HepG2 (cell line): Measurements from ENCODE around the gene CFAP119.

ENCODE experiments used
- CC2D1A ChIP-seq: sonication (generic); formaldehyde crosslinking; IDR thresholded peaks from 2 replicates; pipeline ENCODE4 v1.8.1; 2023; ENCODE audit warnings: mild to moderate bottlenecking, missing genetic modification reagents
- CREB1 ChIP-seq, 2 experiments: fragments of 450-650 bp in 1 of 2; IDR thresholded peaks; 2 replicates each; pipeline ENCODE4 v1.6.1; 2016 to 2017; ENCODE audit warnings: control low read depth in 1 of 2, mild to moderate bottlenecking in 1 of 2, missing compliant biosample characterization in 1 of 2, missing genetic modification characterization in 1 of 2
- ESRRA ChIP-seq: sonication (generic); formaldehyde crosslinking; IDR thresholded peaks from 2 replicates; pipeline ENCODE4 v1.5.1; 2020; ENCODE audit warnings: mild to moderate bottlenecking, low read depth, missing genetic modification reagents
- HOXA3 ChIP-seq: sonication (generic); formaldehyde crosslinking; IDR thresholded peaks from 2 replicates; pipeline ENCODE4 v1.5.0; 2020; ENCODE audit warnings: missing genetic modification reagents
- KAT2B ChIP-seq: fragments of 150-350 bp; IDR thresholded peaks from 2 replicates; pipeline ENCODE4 v1.6.1; 2014; ENCODE audit warnings: low read depth, low read length, borderline replicate concordance
- MED1 ChIP-seq: sonication (generic); formaldehyde crosslinking; IDR thresholded peaks from 2 replicates; pipeline ENCODE4 v1.4.0; 2020; ENCODE audit warnings: missing genetic modification reagents
- MYC ChIP-seq: sonication (generic); formaldehyde crosslinking; IDR thresholded peaks from 2 replicates; pipeline ENCODE4 v1.9.0; 2021; ENCODE audit warnings: missing genetic modification reagents, borderline replicate concordance
- POLR2AphosphoS5 ChIP-seq: IDR thresholded peaks from 2 replicates; pipeline ENCODE4 v1.6.1; 2012; ENCODE audit warnings: low read depth, low read length
- SNAPC2 ChIP-seq: sonication (generic); formaldehyde crosslinking; IDR thresholded peaks from 2 replicates; pipeline ENCODE4 v1.8.1; 2022; ENCODE audit warnings: mild to moderate bottlenecking, missing genetic modification reagents
- ZBTB14 ChIP-seq: sonication (generic); formaldehyde crosslinking; IDR thresholded peaks from 2 replicates; pipeline ENCODE4 v1.4.0; 2020; ENCODE audit warnings: missing genetic modification reagents
- ZKSCAN8 ChIP-seq: IDR thresholded peaks from 2 replicates; pipeline ENCODE4 v1.6.1; 2016; ENCODE audit warnings: borderline replicate concordance, missing genetic modification reagents, missing compliant biosample characterization
- TF ChIP-seq, protein P1 (sequence below): sonication (generic); formaldehyde crosslinking; IDR thresholded peaks from 2 replicates; pipeline ENCODE4 v1.4.0; 2020; ENCODE audit warnings: missing genetic modification reagents, borderline replicate concordance
- TF ChIP-seq, protein P2 (sequence below): sonication (generic); formaldehyde crosslinking; IDR thresholded peaks from 2 replicates; pipeline ENCODE4 v1.4.0; 2020; ENCODE audit warnings: missing genetic modification reagents

DNA sequence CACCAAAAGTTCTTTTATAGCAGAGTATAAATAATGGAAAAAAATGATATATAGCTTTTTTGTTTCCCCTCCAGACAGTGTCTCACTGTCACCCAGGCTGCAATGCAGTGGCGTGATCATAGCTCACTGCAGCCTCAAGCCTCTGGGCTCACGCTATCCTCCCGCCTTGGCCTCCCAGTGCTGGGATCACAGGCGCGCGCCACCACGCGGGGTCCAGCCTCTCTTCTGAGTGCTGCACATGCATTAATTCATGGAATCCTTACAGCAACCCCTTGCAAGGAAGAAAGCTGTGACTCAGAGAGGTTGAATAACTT, 43.2 kb upstream of the CFAP119 start:
- TF ChIP-seq CC2D1A, result no peak
- TF ChIP-seq, protein P1, sequence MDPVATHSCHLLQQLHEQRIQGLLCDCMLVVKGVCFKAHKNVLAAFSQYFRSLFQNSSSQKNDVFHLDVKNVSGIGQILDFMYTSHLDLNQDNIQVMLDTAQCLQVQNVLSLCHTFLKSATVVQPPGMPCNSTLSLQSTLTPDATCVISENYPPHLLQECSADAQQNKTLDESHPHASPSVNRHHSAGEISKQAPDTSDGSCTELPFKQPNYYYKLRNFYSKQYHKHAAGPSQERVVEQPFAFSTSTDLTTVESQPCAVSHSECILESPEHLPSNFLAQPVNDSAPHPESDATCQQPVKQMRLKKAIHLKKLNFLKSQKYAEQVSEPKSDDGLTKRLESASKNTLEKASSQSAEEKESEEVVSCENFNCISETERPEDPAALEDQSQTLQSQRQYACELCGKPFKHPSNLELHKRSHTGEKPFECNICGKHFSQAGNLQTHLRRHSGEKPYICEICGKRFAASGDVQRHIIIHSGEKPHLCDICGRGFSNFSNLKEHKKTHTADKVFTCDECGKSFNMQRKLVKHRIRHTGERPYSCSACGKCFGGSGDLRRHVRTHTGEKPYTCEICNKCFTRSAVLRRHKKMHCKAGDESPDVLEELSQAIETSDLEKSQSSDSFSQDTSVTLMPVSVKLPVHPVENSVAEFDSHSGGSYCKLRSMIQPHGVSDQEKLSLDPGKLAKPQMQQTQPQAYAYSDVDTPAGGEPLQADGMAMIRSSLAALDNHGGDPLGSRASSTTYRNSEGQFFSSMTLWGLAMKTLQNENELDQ (CRISPR knock-in tag), result no peak
- no peak for TF ChIP-seq MED1
- TF ChIP-seq CREB1 (IDR thresholded peaks at IDR 0.05), result no peak
- no peak for TF ChIP-seq CREB1 (CRISPR knock-in tag; IDR thresholded peaks at IDR 0.05)
- no peak for TF ChIP-seq ZKSCAN8 (CRISPR knock-in tag)
- no peak for TF ChIP-seq ESRRA (CRISPR knock-in tag)
- TF ChIP-seq KAT2B, result no peak
- TF ChIP-seq, protein P2, sequence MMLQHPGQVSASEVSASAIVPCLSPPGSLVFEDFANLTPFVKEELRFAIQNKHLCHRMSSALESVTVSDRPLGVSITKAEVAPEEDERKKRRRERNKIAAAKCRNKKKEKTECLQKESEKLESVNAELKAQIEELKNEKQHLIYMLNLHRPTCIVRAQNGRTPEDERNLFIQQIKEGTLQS (CRISPR knock-in tag), result no peak
- no peak for TF ChIP-seq ZBTB14
- TF ChIP-seq POLR2AphosphoS5, result no peak
- no peak for TF ChIP-seq SNAPC2 (CRISPR knock-in tag)
- no peak for TF ChIP-seq HOXA3 (CRISPR knock-in tag)
- no peak for TF ChIP-seq MYC (CRISPR knock-in tag)
